Colonic mucosa (tissue), 4 donors: Measurements from ENCODE around the gene GRK7. TPM values are rescaled to one million over a fixed set of nuclear protein-coding genes. Genes with fewer than 3 reads are reported as not detected.
"Not testable (repeated sequence)": the region's sequence is repeated elsewhere in the genome, so short reads cannot be mapped to it uniquely, and the experiment has no call there.

Experiments
- DNase-seq: peaks from one replicate; pipeline ENCODE4 v3.0.0-alpha.2; 2020
- H3K27ac ChIP-seq: fragments of 200-600 bp; one replicate; pipeline ENCODE4 v1.8.0; 2021
- H3K27me3 ChIP-seq: fragments of 200-600 bp; one replicate; pipeline ENCODE4 v1.8.0; 2021
- H3K36me3 ChIP-seq: fragments of 200-600 bp; one replicate; pipeline ENCODE4 v1.8.0; 2021
- H3K4me1 ChIP-seq: fragments of 200-600 bp; one replicate; pipeline ENCODE4 v1.8.0; 2021; ENCODE audit warnings: mild to moderate bottlenecking
- H3K4me3 ChIP-seq: fragments of 200-600 bp; one replicate; pipeline ENCODE4 v1.8.0; 2021
- H3K9ac ChIP-seq, 2 donors: one replicate each; pipeline ENCODE4 v1.7.0; 2013; ENCODE audit warnings: control low read depth in 2 of 2, low read depth in 2 of 2, low read length in 2 of 2
- H3K9me3 ChIP-seq: fragments of 200-600 bp; one replicate; pipeline ENCODE4 v1.8.0; 2021
- intact Hi-C: fragments of 100-400 bp; cut with DNase I; formaldehyde crosslinking; loops from one replicate; pipeline ENCODE4 v1.14.1; 2022
- total RNA-seq, 2 donors: library from RNA; stranded (reverse); fragmentation: NEBNext Ultra II Directional in 1 of 2; extraction: Animal tissue kit (Norgen Biotek cat#: 25700) in 1 of 2; gene quantifications; one replicate each; pipeline ENCODE4 v1.2.1, GENCODE V29; 2021
- TF ChIP-seq, protein P1 (sequence below): fragments of 200-600 bp; IDR thresholded peaks from one replicate; pipeline ENCODE4 v1.8.0; 2022; ENCODE audit warnings: antibody characterized with exemption, mild to moderate bottlenecking
- donor health status: healthy.
- donor health status: DM: no; HTN: no; CAD: no.
- donor health status: DM: no; HTN: no; CAD: no.

GRK7 gene
- total RNA-seq, 2 donors from 2014 or later: not detected

DNA sequence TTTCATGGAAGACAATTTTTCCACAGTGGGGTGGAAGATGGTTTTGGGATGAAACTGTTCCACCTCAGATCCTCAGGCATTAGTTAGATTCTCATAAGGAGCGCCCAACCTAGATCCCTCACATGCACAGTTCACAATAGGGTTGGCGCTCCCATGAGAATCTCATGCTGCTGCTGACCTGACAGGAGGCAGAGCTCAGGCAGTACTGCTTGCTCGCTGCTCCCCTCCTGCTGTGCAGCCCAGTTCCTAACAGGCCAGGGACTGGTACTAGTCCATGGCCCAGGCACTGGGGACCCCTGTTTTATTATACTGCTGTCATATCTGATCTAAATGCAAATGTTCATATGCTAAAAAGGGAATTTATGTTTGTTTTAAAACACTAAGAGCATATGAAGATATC, 9.8 kb upstream of the GRK7 start:
- no peak overlapping the region for H3K4me3 ChIP-seq
- TF ChIP-seq, protein P1, sequence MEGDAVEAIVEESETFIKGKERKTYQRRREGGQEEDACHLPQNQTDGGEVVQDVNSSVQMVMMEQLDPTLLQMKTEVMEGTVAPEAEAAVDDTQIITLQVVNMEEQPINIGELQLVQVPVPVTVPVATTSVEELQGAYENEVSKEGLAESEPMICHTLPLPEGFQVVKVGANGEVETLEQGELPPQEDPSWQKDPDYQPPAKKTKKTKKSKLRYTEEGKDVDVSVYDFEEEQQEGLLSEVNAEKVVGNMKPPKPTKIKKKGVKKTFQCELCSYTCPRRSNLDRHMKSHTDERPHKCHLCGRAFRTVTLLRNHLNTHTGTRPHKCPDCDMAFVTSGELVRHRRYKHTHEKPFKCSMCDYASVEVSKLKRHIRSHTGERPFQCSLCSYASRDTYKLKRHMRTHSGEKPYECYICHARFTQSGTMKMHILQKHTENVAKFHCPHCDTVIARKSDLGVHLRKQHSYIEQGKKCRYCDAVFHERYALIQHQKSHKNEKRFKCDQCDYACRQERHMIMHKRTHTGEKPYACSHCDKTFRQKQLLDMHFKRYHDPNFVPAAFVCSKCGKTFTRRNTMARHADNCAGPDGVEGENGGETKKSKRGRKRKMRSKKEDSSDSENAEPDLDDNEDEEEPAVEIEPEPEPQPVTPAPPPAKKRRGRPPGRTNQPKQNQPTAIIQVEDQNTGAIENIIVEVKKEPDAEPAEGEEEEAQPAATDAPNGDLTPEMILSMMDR: no peak
- intact Hi-C loops: no loop called here
- H3K36me3 ChIP-seq: no peaks in the 10 kb centered on the region
- no peak for DNase-seq
- H3K9me3 ChIP-seq: no peaks in the 10 kb centered on the region
- H3K27me3 ChIP-seq: no peaks in the 10 kb centered on the region
- H3K9ac ChIP-seq: no peak overlapping the region
- H3K4me1 ChIP-seq: no peaks in the 10 kb centered on the region
- no peak overlapping the region for H3K27ac ChIP-seq

DNA sequence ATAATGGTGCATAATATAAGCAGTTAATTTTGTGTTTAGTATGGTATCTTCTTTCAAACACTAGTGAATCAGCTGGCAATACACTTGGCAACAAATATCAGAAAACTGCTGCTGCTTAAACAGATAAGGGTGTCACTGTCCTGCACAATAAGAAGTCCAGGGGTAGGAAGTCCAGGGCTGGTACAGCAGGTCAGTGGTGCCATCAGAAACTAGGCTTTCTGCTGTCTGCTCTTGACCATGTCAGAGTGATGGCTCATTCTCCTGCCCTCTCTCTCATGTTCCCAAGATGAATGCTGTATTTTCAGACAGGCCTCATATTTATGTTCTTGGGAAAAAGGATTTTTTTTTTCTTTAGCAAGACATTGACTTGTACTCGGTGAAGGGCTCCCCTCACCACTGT, 9.2 kb upstream of the GRK7 start:
- intact Hi-C loops: no loop called here
- TF ChIP-seq, protein P1: no peak
- H3K9me3 ChIP-seq: no peaks in the 10 kb centered on the region
- no peaks in the 10 kb centered on the region for H3K36me3 ChIP-seq
- no peak overlapping the region for H3K9ac ChIP-seq
- H3K27ac ChIP-seq: no peak overlapping the region
- no peak overlapping the region for H3K4me3 ChIP-seq
- DNase-seq: no peak
- H3K27me3 ChIP-seq: no peaks in the 10 kb centered on the region
- H3K4me1 ChIP-seq: no peaks in the 10 kb centered on the region

DNA sequence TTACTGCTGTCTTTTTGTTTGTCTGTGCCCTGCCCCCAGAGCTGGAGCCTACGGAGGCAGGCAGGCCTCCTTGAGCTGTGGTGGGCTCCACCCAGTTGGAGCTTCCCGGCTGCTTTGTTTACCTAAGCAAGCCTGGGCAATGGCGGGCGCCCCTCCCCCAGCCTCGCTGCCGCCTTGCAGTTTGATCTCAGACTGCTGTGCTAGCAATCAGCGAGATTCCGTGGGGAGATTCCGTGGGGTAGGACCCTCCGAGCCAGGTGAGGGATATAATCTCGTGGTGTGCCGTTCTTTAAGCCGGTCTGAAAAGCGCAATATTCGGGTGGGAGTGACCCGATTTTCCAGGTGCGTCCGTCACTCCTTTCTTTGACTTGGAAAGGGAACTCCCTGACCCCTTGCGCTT, 656 bp upstream of the GRK7 start:
- H3K9me3 ChIP-seq, intact Hi-C loops, H3K27ac ChIP-seq, H3K4me3 ChIP-seq, H3K36me3 ChIP-seq, H3K9ac ChIP-seq, H3K27me3 ChIP-seq, H3K4me1 ChIP-seq, DNase-seq: not testable (repeated sequence)

DNA sequence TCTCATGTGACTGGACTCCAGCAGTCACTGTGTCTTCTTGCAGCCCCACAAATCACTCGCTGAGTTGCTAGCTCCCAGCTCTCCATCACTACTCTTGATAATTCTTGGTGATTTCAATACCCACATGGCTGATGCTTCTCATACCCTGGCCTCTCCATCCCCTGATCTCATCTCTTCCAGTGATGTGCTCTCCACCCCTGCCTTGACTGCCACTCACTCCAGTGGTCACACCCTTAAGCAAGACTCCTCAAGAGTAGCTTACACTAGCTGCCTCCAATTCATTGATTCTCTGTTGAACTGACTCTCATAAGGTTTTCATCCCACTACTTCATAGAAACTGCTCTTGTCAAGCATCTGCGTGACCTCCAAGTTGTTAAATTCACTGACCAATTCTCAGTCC, 837 bp downstream of the GRK7 start:
- Histone ChIP-seq H3K9me3 (no peaks in the 10 kb centered on the region), H3K4me1 (no peaks in the 10 kb centered on the region), H3K36me3 (no peaks in the 10 kb centered on the region), H3K4me3 (no peak overlapping the region), H3K27me3 (no peaks in the 10 kb centered on the region), H3K9ac (no peak overlapping the region), H3K27ac (no peak overlapping the region)
- no peak for DNase-seq
- intact Hi-C loops: no loop called here
- TF ChIP-seq, protein P1: no peak

- no peak overlapping the region for H3K4me3 ChIP-seq
- DNase-seq: no peak
- intact Hi-C loops: no loop called here
Measured at GRCh38 chr3:141764465-141764864, 1.3 kb downstream of the GRK7 start.

GRCh38 chr3:141764986-141765385, 1.8 kb downstream of the GRK7 start:
- intact Hi-C loops: no loop called here
- TF ChIP-seq, protein P1: no peak
- Histone ChIP-seq H3K9ac (no peak overlapping the region), H3K4me1 (no peaks in the 10 kb centered on the region), H3K4me3 (no peak overlapping the region), H3K27me3 (no peaks in the 10 kb centered on the region), H3K9me3 (no peaks in the 10 kb centered on the region), H3K36me3 (no peaks in the 10 kb centered on the region), H3K27ac (no peak overlapping the region)
- no peak for DNase-seq

More at GRCh38 chr3:141764465-141764864, 1.3 kb downstream of the GRK7 start:
- Histone ChIP-seq H3K9ac (no peak overlapping the region), H3K36me3 (no peaks in the 10 kb centered on the region), H3K9me3 (no peaks in the 10 kb centered on the region), H3K27ac (no peak overlapping the region), H3K4me1 (no peaks in the 10 kb centered on the region), H3K27me3 (no peaks in the 10 kb centered on the region)
- TF ChIP-seq, protein P1: no peak
